ENCODE results near the gene HMGA1. TPM values are rescaled to one million over a fixed set of nuclear protein-coding genes. Genes with fewer than 3 reads are reported as not detected.

Gene HMGA1
- polyA plus RNA-seq, 3 donors = 11.4 to 37.9 (median 17.6) TPM

GRCh38 chr6:34285448-34286164, 48.9 kb downstream of the HMGA1 start:
- peak overlapping the region in 1 of 3 experiments; percentile 48 for H3K4me3 ChIP-seq (replicated peaks in 1 of 3; ENCODE audit: low read depth in 2 of 3, low read length in 3 of 3)
- peak overlapping the region; percentile 45 for H3K9ac ChIP-seq (ENCODE audit: insufficient read depth, low read length, poor library complexity, severe bottlenecking)
- TF ChIP-seq, protein P1, sequence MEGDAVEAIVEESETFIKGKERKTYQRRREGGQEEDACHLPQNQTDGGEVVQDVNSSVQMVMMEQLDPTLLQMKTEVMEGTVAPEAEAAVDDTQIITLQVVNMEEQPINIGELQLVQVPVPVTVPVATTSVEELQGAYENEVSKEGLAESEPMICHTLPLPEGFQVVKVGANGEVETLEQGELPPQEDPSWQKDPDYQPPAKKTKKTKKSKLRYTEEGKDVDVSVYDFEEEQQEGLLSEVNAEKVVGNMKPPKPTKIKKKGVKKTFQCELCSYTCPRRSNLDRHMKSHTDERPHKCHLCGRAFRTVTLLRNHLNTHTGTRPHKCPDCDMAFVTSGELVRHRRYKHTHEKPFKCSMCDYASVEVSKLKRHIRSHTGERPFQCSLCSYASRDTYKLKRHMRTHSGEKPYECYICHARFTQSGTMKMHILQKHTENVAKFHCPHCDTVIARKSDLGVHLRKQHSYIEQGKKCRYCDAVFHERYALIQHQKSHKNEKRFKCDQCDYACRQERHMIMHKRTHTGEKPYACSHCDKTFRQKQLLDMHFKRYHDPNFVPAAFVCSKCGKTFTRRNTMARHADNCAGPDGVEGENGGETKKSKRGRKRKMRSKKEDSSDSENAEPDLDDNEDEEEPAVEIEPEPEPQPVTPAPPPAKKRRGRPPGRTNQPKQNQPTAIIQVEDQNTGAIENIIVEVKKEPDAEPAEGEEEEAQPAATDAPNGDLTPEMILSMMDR (IDR thresholded peaks at IDR 0.05) = no peak
- Mint-ChIP-seq H3K27me3 (ENCODE audit: low read depth in 3 of 3) (peaks cover 0 to 2% (median 0%) of the 10 kb centered on the region in 3 donors), H3K4me3 (peak overlapping the region in 1 of 2 donors; percentile 64), H3K4me1 (peaks cover 87% of the 10 kb centered on the region), H3K9me3 (no peaks in the 10 kb centered on the region), H3K36me3 (peaks cover 22 to 52% of the 10 kb centered on the region in 2 donors), H3K27ac (peak overlapping the region; percentile 92 to 97 (median 95))
- peaks cover 75 to 76% of the 10 kb centered on the region in 2 donors for H3K4me1 ChIP-seq (ENCODE audit: control insufficient read depth in 1 of 2, insufficient read depth in 2 of 2, low read length in 2 of 2)
- H2AFZ ChIP-seq (ENCODE audit: insufficient read depth, low read depth, low read length, poor library complexity, severe bottlenecking) = peak overlapping the region; percentile 54
- H4K20me1 ChIP-seq (ENCODE audit: insufficient read depth, low read length) = no peaks in the 10 kb centered on the region
- peak overlapping the region; percentile 58 for H3K4me2 ChIP-seq (replicated peaks; ENCODE audit: extremely low read depth, low read length, poor library complexity, severe bottlenecking)
- WGBS (ENCODE audit: insufficient coverage) = 90% methylated on average over 2 of the region's 4 CpGs
- H3K79me2 ChIP-seq (ENCODE audit: insufficient read depth, low read length) = peaks cover 57% of the 10 kb centered on the region
- H3K9me3 ChIP-seq (replicated peaks in 1 of 2; ENCODE audit: control insufficient read depth in 1 of 2, insufficient read depth in 1 of 2, low read length in 2 of 2) = no peaks in the 10 kb centered on the region
- DNase-seq = peak in 1 of 3 donors; percentile 24
- intact Hi-C loops (cut with micrococcal nuclease) = no loop called here
- peaks cover 0 to 28% of the 10 kb centered on the region in 2 donors for H3K36me3 ChIP-seq (replicated peaks in 1 of 2; ENCODE audit: control insufficient read depth in 1 of 2, insufficient read depth in 2 of 2, low read length in 2 of 2)
- no peaks in the 10 kb centered on the region for H3K27me3 ChIP-seq (ENCODE audit: control insufficient read depth in 2 of 2, insufficient read depth in 2 of 2, low read length in 2 of 2)
- peak overlapping the region; percentile 77 to 90 for H3K27ac ChIP-seq (ENCODE audit: low read depth in 1 of 2, low read length in 2 of 2)

- H3K4me2 ChIP-seq (replicated peaks; ENCODE audit: extremely low read depth, low read length, poor library complexity, severe bottlenecking) = peak overlapping the region; percentile 36
- H3K79me2 ChIP-seq (ENCODE audit: insufficient read depth, low read length) = peaks cover 52% of the 10 kb centered on the region
- peak overlapping the region; percentile 47 to 57 for H3K4me3 Mint-ChIP-seq
- intact Hi-C loops (cut with micrococcal nuclease) = no loop called here
- peak overlapping the region; percentile 39 for H2AFZ ChIP-seq (ENCODE audit: insufficient read depth, low read depth, low read length, poor library complexity, severe bottlenecking)
- H3K9me3 Mint-ChIP-seq = no peaks in the 10 kb centered on the region
- WGBS (ENCODE audit: insufficient coverage) = 0% methylated on average over 1 of the region's 5 CpGs
- TF ChIP-seq, protein P1 (IDR thresholded peaks at IDR 0.05) = no peak
- no peak overlapping the region for H3K9ac ChIP-seq (ENCODE audit: insufficient read depth, low read length, poor library complexity, severe bottlenecking)
- peaks cover 11 to 34% of the 10 kb centered on the region in 2 donors for H3K36me3 ChIP-seq (replicated peaks in 1 of 2; ENCODE audit: control insufficient read depth in 1 of 2, insufficient read depth in 2 of 2, low read length in 2 of 2)
- H3K4me1 ChIP-seq (ENCODE audit: control insufficient read depth in 1 of 2, insufficient read depth in 2 of 2, low read length in 2 of 2) = peaks cover 58 to 59% of the 10 kb centered on the region in 2 donors
- H3K4me1 Mint-ChIP-seq = peaks cover 60% of the 10 kb centered on the region
- peak overlapping the region; percentile 60 to 93 (median 68) for H3K27ac Mint-ChIP-seq
- H3K36me3 Mint-ChIP-seq = peaks cover 25 to 60% of the 10 kb centered on the region in 2 donors
- H3K4me3 ChIP-seq (replicated peaks in 1 of 3; ENCODE audit: low read depth in 2 of 3, low read length in 3 of 3) = peak overlapping the region in 1 of 3 experiments; percentile 2
- H3K27me3 ChIP-seq (ENCODE audit: control insufficient read depth in 2 of 2, insufficient read depth in 2 of 2, low read length in 2 of 2) = no peaks in the 10 kb centered on the region
- peaks cover 0 to 2% (median 0%) of the 10 kb centered on the region in 3 donors for H3K27me3 Mint-ChIP-seq (ENCODE audit: low read depth in 3 of 3)
- no peaks in the 10 kb centered on the region for H4K20me1 ChIP-seq (ENCODE audit: insufficient read depth, low read length)
- H3K9me3 ChIP-seq (replicated peaks in 1 of 2; ENCODE audit: control insufficient read depth in 1 of 2, insufficient read depth in 1 of 2, low read length in 2 of 2) = no peaks in the 10 kb centered on the region
- no peak for DNase-seq
- H3K27ac ChIP-seq (ENCODE audit: low read depth in 1 of 2, low read length in 2 of 2) = peak overlapping the region in 1 of 2 donors; percentile 57
These were observed 51.9 kb downstream of the HMGA1 start for GRCh38 chr6:34288581-34288980.
